ENCODE data around the gene SENP7. TPM values are rescaled to one million over a fixed set of nuclear protein-coding genes. Genes with fewer than 3 reads are reported as not detected.
A peak's percentile ranks its signal among the peaks of the same experiment; 100 is the strongest.

Gene SENP7
- total RNA-seq, 2 experiments from 2014 or later = 17.7 to 19.5 TPM

GRCh38 chr3:101379658-101380376, 133.2 kb downstream of the SENP7 start:
- no TSS peak for BruUV-seq (replicated peaks)
- Histone ChIP-seq H3K79me2 (ENCODE audit: insufficient read depth, low read depth, low read length) (no peaks in the 10 kb centered on the region), H2AFZ (ENCODE audit: low read length) (no peak overlapping the region), H4K20me1 (ENCODE audit: insufficient read depth, low read length) (no peaks in the 10 kb centered on the region), H3K4me3 (ENCODE audit: low read depth, low read length, poor library complexity, severe bottlenecking) (no peak overlapping the region), H3K4me1 (ENCODE audit: insufficient read depth, low read length, poor library complexity, severe bottlenecking) (peaks cover 6% of the 10 kb centered on the region), H3K27ac (ENCODE audit: low read depth, low read length, poor library complexity, severe bottlenecking) (no peak overlapping the region), H3K9me3 (ENCODE audit: low read length) (no peaks in the 10 kb centered on the region; the same call in 1 of the 2 replicates), H3K9me2 (ENCODE audit: insufficient read depth, low read length) (no peaks in the 10 kb centered on the region), H3K36me3 (ENCODE audit: insufficient read depth, low read length) (no peaks in the 10 kb centered on the region), H3K4me2 (ENCODE audit: low read length) (peak overlapping the region; percentile 25; the same call in 1 of the 2 replicates)
- peak; percentile 35 for DNase-seq (ENCODE audit: low spot score)
- POLR2A ChIA-PET = interaction anchor here (0.6 kb wide), 1 partner anchor 80 kb away, joined by 3 read pairs; no protein-coding TSS in a partner anchor
- CTCF ChIA-PET (ENCODE audit: unreplicated experiment) = no interaction called here
- intact Hi-C loops (cut with micrococcal nuclease; ENCODE audit: unreplicated experiment) = loop anchor here (5.0 to 10.0 kb wide), 2 partner anchors 182 to 305 kb away; partner anchors contain the start of gene TRMT10C
- TF ChIP-seq CTCF (conservative IDR thresholded peaks at IDR 0.05; ENCODE audit: low read length) = no peak
- no peak for TF ChIP-seq EZH2phosphoT487 (IDR thresholded peaks at IDR 0.05; ENCODE audit: borderline replicate concordance, low read depth, low read length)

- no peaks in the 10 kb centered on the region; the same call in 1 of the 2 replicates for H3K9me3 ChIP-seq (ENCODE audit: low read length)
- BruUV-seq (replicated peaks) = no TSS peak
Measured at GRCh38 chr3:101377796-101378195, 135.2 kb downstream of the SENP7 start.

More at GRCh38 chr3:101377796-101378195, 135.2 kb downstream of the SENP7 start:
- Histone ChIP-seq H3K4me2 (ENCODE audit: low read length) (no peak overlapping the region), H3K79me2 (ENCODE audit: insufficient read depth, low read depth, low read length) (no peaks in the 10 kb centered on the region), H4K20me1 (ENCODE audit: insufficient read depth, low read length) (no peaks in the 10 kb centered on the region), H3K4me3 (ENCODE audit: low read depth, low read length, poor library complexity, severe bottlenecking) (no peak overlapping the region), H3K4me1 (ENCODE audit: insufficient read depth, low read length, poor library complexity, severe bottlenecking) (peaks cover 6% of the 10 kb centered on the region), H2AFZ (ENCODE audit: low read length) (no peak overlapping the region), H3K9me2 (ENCODE audit: insufficient read depth, low read length) (no peaks in the 10 kb centered on the region), H3K27ac (ENCODE audit: low read depth, low read length, poor library complexity, severe bottlenecking) (no peak overlapping the region), H3K36me3 (ENCODE audit: insufficient read depth, low read length) (no peaks in the 10 kb centered on the region)
- intact Hi-C loops (cut with micrococcal nuclease; ENCODE audit: unreplicated experiment) = loop anchor here (10.0 kb wide), 1 partner anchor 303 kb away; no protein-coding TSS in a partner anchor
- CTCF ChIA-PET (ENCODE audit: unreplicated experiment) = no interaction called here
- no peak for TF ChIP-seq EZH2phosphoT487 (IDR thresholded peaks at IDR 0.05; ENCODE audit: borderline replicate concordance, low read depth, low read length)
- no peak for TF ChIP-seq CTCF (conservative IDR thresholded peaks at IDR 0.05; ENCODE audit: low read length)
- POLR2A ChIA-PET = interaction anchor here (0.7 kb wide), 1 partner anchor 395 kb away, joined by 3 read pairs; no protein-coding TSS in a partner anchor
- DNase-seq (ENCODE audit: low spot score) = no peak
